ENCODE results near the gene NTPCR. TPM values are rescaled to one million over a fixed set of nuclear protein-coding genes. Genes with fewer than 3 reads are reported as not detected.

Gene NTPCR
- total RNA-seq, 1 donor from 2014 or later = 28.5 TPM

DNA sequence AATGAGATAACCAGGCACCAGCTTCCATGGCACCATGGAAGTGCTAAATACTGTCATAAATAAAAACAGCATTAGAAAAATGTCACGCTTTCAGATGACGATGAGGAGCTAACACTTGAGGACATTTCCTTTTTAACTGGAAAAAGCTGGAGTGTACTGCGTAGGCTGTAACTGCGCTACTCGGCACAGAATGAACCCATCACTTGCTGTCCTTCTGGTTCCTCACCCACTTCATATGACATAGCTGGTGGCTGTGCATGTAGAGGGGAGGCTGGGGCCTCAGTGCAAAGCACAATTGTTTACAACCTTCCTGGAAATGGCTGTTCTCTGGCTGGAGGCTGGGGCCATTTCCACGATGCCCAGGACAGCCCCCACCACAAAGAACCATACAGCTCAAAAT is 55.7 kb downstream of the NTPCR start:
- intact Hi-C loops (cut with micrococcal nuclease) = no loop called here

DNA sequence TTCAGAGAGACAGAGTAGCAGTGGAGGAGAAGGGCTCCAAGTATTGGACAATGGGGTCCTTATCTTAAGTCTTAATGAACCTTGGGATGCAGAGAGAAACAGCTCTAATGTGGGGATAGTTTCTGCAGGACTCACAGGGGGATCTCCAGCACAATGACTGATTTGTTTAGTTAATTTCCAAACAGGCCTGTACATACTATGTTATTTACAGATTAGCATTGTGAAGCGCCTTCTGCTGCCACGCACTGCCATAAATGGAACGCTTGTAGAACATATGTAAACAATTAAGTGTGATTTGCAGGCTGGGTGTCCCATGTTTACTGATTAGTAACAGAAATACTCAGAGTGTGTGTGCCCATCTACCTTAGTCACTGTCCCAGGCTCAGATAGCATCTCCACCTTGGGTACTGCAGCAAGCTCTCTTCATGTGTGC is 56.1 kb downstream of the NTPCR start:
- intact Hi-C loops (cut with micrococcal nuclease) = no loop called here

DNA sequence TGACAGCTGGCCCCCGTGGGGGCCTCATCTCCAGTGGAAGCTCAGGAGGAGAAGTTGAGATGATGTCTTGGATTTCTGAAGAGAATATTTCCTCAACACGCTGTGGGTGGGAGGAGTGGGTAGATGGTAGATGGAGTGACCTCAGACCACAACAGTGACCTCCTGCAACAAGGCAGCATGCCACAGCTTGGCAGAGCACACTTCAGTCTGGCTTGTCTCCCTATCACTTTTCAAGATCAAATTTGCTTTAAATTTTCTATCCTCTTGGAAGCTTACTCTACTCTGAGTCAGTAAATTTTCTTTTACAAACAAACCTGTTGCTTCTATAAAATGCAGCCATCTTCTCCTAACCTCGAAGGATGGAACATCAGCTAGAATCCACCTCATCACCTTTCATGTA is 59.7 kb downstream of the NTPCR start:
- intact Hi-C loops (cut with micrococcal nuclease) = no loop called here

DNA sequence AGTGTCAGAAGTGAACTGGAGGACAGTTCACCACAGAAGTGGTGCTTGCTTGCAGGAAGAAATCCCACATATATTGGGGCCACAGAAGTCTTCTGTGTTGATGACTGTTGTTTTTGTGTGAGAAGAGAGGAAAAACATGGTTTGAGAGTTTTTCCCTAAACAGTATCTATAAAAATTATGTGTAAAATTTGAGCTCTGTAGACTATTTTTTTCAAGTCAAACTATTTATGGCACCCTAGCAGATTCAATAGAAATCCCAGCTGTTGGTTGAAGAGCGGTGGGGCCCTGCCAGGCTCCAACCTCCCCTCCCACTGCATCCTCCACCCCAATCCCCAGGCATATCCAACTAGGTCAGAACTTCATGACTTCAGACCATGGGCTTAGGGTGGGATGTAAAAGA is 61.6 kb downstream of the NTPCR start:
- intact Hi-C loops (cut with micrococcal nuclease) = no loop called here

DNA sequence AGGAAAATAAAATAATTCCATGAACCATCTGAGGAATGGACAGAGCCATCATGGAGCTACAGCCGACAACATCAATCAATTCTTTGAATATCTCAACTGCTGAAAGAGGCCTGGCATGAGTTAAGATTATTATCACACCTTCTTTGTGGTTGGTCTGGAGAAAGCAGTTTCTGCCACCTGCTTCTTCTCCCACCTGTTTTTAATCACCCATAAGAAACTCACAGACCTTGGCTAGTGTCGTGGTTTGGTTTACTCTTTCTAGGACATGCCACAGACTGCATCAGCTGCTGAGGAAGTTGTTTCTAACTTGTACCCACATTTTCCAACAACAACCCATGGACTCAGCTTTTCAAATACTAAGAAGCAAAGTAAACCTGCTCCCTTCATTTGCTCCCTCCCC is 65.6 kb downstream of the NTPCR start:
- intact Hi-C loops (cut with micrococcal nuclease) = no loop called here

DNA sequence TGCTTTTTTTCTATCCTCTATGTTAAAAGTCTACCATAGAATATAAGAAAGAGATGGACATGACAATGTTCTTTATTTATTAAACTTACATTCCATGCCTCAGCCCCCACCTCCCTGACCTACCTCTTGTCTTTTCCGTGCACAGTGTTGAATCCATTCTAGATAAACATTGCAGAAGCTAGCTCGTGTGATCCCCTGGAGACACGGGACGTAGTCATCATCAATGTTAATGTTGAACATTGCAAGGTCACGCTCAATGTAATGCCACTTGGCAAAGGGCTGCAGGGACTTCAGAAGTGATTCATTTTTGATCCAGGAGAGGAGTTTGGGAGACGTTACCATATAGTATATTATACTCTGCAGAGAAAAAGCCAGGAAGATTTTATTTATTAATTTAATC is 66.4 kb downstream of the NTPCR start:
- intact Hi-C loops (cut with micrococcal nuclease) = no loop called here

DNA sequence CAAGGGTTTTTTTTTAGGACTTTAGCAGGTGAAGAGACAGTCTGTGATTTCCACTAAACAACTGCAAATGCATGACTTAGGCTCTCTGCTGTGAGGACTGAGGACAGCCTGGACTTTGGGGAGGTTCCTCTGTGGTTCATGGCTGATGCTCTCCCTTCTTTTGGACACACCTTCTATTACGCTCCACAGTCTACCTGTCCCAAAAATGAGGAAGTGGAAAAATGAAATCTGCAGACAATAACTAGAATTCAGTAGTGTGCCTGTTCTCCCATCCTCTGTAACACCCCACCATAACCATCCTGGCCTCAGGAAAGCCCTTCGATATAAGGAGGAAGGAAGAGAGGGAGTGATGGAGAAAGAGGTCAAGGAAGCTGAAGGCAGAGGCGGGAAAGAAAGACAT is 68.7 kb downstream of the NTPCR start:
- intact Hi-C loops (cut with micrococcal nuclease) = no loop called here

DNA sequence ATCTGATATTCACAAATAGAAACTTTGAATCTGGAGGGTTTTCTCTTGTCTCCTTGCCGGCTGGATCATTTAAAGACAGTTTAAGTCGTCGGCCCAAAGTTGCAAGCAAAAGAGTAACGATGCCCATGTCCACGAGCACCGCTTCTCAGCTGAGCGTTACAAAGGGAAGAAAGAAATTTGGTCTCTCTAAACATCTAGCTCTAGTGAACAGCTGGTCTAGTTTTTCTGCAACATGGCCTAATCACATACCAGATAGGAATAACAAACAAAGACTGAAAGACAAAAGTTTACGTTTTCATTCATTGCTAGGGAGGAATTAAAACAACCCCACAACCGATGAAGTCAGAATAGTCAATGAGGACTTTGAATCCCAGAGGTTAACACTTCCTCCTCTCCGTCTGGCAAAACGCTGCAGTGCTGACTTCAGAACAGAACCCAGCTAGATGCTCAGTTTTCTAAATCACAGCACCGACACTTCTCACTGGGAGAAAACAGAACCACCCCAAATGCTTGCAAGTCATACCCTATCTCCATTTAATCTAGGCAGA is 69.4 kb downstream of the NTPCR start:
- intact Hi-C loops (cut with micrococcal nuclease) = no loop called here

DNA sequence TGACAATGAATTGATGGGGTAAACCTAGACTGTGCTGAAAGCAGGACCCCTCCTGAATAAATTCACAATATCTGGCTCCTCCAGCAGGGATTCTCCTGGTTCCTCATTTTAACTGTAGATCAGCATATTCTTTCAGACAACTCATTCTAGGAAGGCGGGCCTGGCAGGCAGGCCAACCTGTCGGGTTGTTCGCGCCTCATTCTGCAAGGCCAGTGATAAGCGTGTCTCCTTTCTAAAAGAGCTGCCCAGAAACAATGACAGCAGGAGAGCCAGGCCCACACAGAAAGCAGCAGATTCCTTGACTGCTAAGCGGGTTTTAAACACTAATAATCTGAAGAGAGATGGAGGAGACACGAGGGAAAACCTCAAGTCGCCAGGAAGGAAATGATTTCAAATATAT is 70.0 kb downstream of the NTPCR start:
- intact Hi-C loops (cut with micrococcal nuclease) = no loop called here

DNA sequence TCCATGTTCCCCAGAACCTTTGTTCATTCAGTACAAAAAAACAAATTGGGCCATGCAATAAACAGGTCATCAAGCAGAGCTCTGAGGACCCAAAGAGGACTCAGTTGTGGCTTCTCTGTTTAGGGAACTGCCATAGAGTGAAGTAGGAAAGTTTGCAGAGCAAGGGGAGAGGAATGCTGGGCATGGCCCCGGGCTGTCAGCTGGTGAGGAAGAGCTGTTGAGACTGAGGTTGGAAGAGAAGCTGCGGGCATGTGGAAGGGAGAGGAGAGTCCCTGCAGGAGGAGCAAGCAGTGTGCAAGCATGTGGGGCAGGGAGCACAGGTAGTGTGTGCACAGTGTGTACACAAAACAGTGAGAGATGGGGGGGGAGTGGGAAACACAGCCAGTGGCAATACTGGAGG is 71.8 kb downstream of the NTPCR start:
- intact Hi-C loops (cut with micrococcal nuclease) = no loop called here

DNA sequence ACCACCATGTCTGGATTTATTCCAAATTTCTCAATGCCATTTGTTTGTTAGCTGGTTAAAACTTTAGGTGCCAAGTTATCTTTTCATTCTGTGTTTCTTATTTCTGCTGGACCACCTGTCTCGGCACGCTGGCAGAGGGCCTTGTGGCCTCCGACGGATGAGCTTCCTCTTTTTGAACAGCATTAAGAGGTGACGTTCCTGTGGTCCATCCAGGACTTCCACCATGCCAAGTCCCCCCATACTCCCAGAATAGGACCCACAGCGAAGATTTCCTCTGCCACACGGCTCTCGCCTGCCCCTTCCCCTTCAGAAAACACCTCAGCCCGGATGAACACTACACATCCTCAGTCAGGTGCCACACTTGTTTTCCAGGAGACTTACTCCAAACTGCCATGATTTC is 73.8 kb downstream of the NTPCR start:
- intact Hi-C loops (cut with micrococcal nuclease) = no loop called here

DNA sequence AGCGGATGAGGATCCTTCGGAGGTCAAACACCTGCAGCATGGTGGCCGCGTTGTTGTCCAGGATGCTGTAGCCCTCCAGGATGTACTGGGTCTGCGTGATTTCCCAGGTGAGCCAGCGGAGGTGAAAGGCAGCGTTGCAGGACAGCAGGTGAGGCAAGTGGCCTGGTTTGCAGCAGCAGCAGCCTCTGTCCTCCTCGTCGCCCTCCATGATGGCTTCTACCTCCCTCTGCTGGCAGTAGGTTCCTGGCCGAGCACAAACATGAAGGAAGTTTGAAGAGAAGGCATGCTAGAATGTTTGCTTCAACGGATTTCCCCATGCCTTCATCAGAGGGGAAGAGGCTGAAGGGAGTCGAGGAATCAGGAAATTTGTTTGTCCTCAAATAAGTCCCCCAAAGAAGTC is 74.7 kb downstream of the NTPCR start:
- intact Hi-C loops (cut with micrococcal nuclease) = no loop called here

DNA sequence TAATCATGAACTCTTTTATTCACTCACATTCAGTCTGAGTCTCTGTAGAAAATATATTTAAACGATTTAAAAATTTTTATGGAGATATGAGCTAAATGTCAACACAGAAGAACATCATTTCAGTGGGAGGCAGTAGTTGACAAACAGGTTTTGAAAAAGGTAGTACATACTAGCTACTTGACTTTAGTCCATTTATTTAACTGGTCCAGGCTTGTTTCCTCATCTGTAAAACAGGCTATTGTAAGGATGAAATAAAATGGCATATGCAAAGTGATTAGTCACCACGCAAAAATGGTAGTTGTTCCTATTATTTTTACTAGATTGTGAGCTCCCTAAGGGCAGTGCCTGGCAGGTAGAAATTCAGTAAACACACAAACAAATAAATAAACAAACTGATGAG is 75.2 kb downstream of the NTPCR start:
- intact Hi-C loops (cut with micrococcal nuclease) = no loop called here

DNA sequence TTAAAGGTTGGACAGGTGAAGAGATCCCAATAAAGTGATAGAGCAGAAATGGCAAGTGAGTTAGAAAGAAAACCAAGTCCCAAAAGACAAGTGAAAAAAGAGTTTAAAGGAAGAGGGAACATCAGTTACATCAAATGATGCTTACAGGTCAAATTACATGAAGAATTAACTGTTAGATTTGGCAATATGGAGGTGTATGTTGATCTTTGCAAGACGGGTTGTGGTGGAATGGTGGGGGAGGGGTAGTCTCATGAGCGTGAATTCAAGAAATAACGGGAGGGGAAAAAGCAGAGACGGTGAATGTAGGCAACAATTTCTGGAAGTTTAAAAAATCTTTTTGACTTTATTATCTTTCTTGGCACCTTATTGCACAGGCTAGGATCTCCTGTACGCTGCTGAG is 76.6 kb downstream of the NTPCR start:
- intact Hi-C loops (cut with micrococcal nuclease) = no loop called here

DNA sequence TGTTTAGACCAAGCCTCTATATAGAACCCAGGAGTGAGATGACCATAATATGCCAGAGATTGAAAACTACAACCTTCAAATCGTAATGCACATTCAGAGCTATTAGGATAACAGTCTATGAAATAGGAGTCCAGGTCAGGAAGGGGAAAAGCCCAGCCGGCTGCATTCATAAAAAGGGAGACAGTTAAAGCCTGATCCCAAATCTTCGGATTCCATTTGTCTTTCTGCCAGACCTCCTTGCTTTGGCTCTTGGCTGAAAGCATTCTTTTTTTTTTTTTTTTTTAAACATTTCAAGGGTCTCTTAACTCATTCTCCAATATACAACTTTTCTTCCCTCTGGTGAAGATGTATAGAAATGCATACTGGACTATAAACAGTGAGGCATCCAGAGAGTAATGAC is 81.1 kb downstream of the NTPCR start:
- intact Hi-C loops (cut with micrococcal nuclease) = no loop called here

DNA sequence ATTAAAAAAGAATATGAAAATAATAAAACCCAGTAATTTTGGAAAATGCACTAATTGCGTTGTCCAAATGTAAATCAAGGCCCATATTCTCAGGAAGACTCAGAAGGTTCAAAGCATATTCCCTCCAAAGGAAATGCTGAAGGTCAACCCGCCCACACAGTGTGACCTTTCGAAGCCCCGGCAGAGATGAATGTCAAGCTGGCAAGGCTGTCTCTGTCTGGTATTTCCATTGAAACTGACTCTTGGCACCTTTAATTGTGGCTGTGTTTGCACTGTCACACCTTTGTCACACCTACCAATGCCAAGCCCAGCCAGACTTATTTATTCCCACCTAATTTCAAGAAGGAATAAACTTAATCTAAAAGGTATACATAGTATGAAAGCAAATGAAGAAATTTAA is 82.5 kb downstream of the NTPCR start:
- intact Hi-C loops (cut with micrococcal nuclease) = no loop called here

DNA sequence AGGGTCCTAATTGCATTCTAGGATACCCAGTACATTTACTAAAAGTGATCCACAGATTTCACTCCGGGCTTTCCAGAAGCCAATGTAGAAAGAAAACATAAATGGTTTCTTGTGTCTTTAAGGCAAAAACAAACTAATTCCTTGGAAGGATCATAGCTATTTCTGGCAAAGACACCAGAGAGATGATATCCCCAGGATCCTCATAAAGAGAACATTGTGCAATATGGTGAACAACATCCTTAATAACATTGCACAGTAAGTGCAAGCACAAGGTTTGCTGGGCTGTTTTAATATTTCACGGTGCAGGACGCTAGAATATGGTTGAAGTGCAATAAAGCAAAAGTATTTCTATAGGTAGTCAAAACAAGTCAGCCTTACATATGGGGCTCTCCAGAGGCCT is 83.0 kb downstream of the NTPCR start:
- intact Hi-C loops (cut with micrococcal nuclease) = no loop called here

Other genes starting within 250 kb of the NTPCR start
- 4.4 and 4.8 TPM in 2 replicates for gene MAP10, start 145.2 kb upstream of the NTPCR start, total RNA-seq